SK-N-SH (cell line): Measurements from ENCODE around the gene CD79A.

Experiments
- CHD2 ChIP-seq: fragments of 150-350 bp; IDR thresholded peaks from 2 replicates; pipeline ENCODE4 v1.6.1; 2018; ENCODE audit warnings: low read length; ENCODE audit not compliant: partially characterized antibody
- ELF1 ChIP-seq: IDR thresholded peaks from 2 replicates; pipeline ENCODE4 v1.4.0; 2012
- EP300 ChIP-seq, 2 experiments: IDR thresholded peaks; 2 replicates each; pipeline versions ENCODE4 v1.4.0 to v1.6.1; 2012; ENCODE audit warnings: borderline replicate concordance in 1 of 2, low read depth in 1 of 2, low read length in 1 of 2
- FOSL2 ChIP-seq: IDR thresholded peaks from 2 replicates; pipeline ENCODE4 v1.4.0; 2012; ENCODE audit warnings: low read depth, mild to moderate bottlenecking, moderate library complexity, borderline replicate concordance
- POLR2AphosphoS5 ChIP-seq: IDR thresholded peaks from 2 replicates; pipeline ENCODE4 v1.6.1; 2012; ENCODE audit warnings: low read depth, low read length
- TAF1 ChIP-seq: IDR thresholded peaks from 2 replicates; pipeline ENCODE4 v1.6.1; 2012; ENCODE audit warnings: low read depth, mild to moderate bottlenecking, low read length, moderate library complexity, borderline replicate concordance
- TF ChIP-seq, protein P1 (sequence below): fragments of 200-600 bp; sonication (generic); IDR thresholded peaks from 2 replicates; pipeline ENCODE4 v1.6.1; 2017; ENCODE audit warnings: antibody characterized with exemption, mild to moderate bottlenecking, moderate library complexity

DNA sequence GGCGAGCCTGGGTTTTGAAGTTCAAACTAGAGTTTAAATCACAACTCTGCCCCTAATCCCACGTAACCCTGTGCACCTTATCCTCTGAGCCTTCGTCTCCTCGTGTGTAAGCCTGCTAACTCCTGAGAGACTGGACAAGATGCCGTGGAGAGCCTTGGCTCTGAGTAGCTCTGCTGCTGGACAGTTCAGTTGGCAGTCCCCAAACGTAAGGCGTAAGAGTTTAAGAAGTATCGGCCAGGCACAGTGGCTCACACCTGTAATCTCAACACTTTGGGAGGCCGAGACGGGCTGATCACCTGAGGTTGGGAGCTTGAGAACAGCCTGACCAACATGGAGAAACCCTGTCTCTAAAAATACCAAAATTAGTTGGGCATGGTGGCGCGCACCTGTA is 4.7 kb upstream of the CD79A start:
- peak; percentile 74 for TF ChIP-seq POLR2AphosphoS5
- TF ChIP-seq, protein P1, sequence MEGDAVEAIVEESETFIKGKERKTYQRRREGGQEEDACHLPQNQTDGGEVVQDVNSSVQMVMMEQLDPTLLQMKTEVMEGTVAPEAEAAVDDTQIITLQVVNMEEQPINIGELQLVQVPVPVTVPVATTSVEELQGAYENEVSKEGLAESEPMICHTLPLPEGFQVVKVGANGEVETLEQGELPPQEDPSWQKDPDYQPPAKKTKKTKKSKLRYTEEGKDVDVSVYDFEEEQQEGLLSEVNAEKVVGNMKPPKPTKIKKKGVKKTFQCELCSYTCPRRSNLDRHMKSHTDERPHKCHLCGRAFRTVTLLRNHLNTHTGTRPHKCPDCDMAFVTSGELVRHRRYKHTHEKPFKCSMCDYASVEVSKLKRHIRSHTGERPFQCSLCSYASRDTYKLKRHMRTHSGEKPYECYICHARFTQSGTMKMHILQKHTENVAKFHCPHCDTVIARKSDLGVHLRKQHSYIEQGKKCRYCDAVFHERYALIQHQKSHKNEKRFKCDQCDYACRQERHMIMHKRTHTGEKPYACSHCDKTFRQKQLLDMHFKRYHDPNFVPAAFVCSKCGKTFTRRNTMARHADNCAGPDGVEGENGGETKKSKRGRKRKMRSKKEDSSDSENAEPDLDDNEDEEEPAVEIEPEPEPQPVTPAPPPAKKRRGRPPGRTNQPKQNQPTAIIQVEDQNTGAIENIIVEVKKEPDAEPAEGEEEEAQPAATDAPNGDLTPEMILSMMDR: no peak
- no peak for TF ChIP-seq EP300 (IDR thresholded peaks at IDR 0.05; ENCODE audit: borderline replicate concordance in 1 of 2, low read depth in 1 of 2, low read length in 1 of 2)
- TF ChIP-seq ELF1: no peak
- no peak for TF ChIP-seq TAF1
- no peak for TF ChIP-seq CHD2
- no peak for TF ChIP-seq FOSL2
